Nephron progenitor cell (in vitro differentiated cells): ENCODE results near the gene COX7B2.

Experiments
- DNase-seq: peaks from one replicate; pipeline ENCODE4 v3.0.0; 2021
- H3K27ac Mint-ChIP-seq: 2 replicates; pipeline ENCODE4 v1.8.0; 2021; ENCODE audit warnings: mild to moderate bottlenecking, moderate library complexity, mixed read lengths
- H3K27me3 Mint-ChIP-seq: 2 replicates; pipeline ENCODE4 v1.8.0; 2021; ENCODE audit warnings: mild to moderate bottlenecking, low read depth, mixed read lengths; ENCODE audit not compliant: poor library complexity
- H3K36me3 Mint-ChIP-seq: 2 replicates; pipeline ENCODE4 v1.8.0; 2021; ENCODE audit warnings: low read depth, mixed read lengths
- H3K4me1 Mint-ChIP-seq: 2 replicates; pipeline ENCODE4 v1.8.0; 2021; ENCODE audit warnings: mixed read lengths
- H3K4me3 Mint-ChIP-seq: 2 replicates; pipeline ENCODE4 v1.8.0; 2021; ENCODE audit warnings: mild to moderate bottlenecking, moderate library complexity, mixed read lengths
- H3K9me3 Mint-ChIP-seq: 2 replicates; pipeline ENCODE4 v1.8.0; 2021; ENCODE audit warnings: mild to moderate bottlenecking, moderate library complexity, mixed read lengths
- CTCF ChIP-seq: fragments of 200-600 bp; sonication (generic); IDR thresholded peaks from 2 replicates; pipeline ENCODE4 v1.5.0; 2021; ENCODE audit warnings: antibody characterized with exemption

COX7B2 gene

GRCh38 chr4:46909078-46909477 is at the start of gene COX7B2:
COX7B2 (minus strand) TSS chr4:46909245; CDS start chr4:46735192, 174,053 bp downstream.
- Mint-ChIP-seq H3K36me3 (no peaks in the 10 kb centered on the region), H3K27me3 (no peaks in the 10 kb centered on the region), H3K4me3 (no peak within 1 kb of the TSS), H3K9me3 (peaks cover 12% of the 10 kb centered on the region), H3K4me1 (no peaks in the 10 kb centered on the region), H3K27ac (no peak within 1 kb of the TSS)
- TF ChIP-seq CTCF: no peak
- DNase-seq: no peak

- no peak for DNase-seq
- Mint-ChIP-seq H3K9me3 (no peaks in the 10 kb centered on the region), H3K4me1 (no peaks in the 10 kb centered on the region), H3K36me3 (no peaks in the 10 kb centered on the region), H3K27me3 (peaks cover 7% of the 10 kb centered on the region), H3K4me3 (no peak overlapping the region), H3K27ac (no peak overlapping the region)
- TF ChIP-seq CTCF: no peak
These were observed 47.4 kb upstream of the COX7B2 start for GRCh38 chr4:46956451-46956850.

GRCh38 chr4:46955601-46956000 is 46.6 kb upstream of the COX7B2 start:
- no peaks in the 10 kb centered on the region for H3K4me1 Mint-ChIP-seq
- TF ChIP-seq CTCF: no peak
- no peak overlapping the region for H3K4me3 Mint-ChIP-seq
- no peaks in the 10 kb centered on the region for H3K36me3 Mint-ChIP-seq
- no peaks in the 10 kb centered on the region for H3K9me3 Mint-ChIP-seq
- no peak for DNase-seq
- no peak overlapping the region for H3K27ac Mint-ChIP-seq
- H3K27me3 Mint-ChIP-seq: peaks cover 7% of the 10 kb centered on the region

GRCh38 chr4:46954643-46955042 is 45.6 kb upstream of the COX7B2 start:
- H3K4me3 Mint-ChIP-seq: no peak overlapping the region
- H3K4me1 Mint-ChIP-seq: no peaks in the 10 kb centered on the region
- H3K9me3 Mint-ChIP-seq: no peaks in the 10 kb centered on the region
- H3K27ac Mint-ChIP-seq: no peak overlapping the region
- peaks cover 7% of the 10 kb centered on the region for H3K27me3 Mint-ChIP-seq
- H3K36me3 Mint-ChIP-seq: no peaks in the 10 kb centered on the region
- no peak for DNase-seq
- no peak for TF ChIP-seq CTCF

GRCh38 chr4:46953564-46953963 is 44.5 kb upstream of the COX7B2 start:
- peaks cover 7% of the 10 kb centered on the region for H3K27me3 Mint-ChIP-seq
- no peak overlapping the region for H3K4me3 Mint-ChIP-seq
- no peaks in the 10 kb centered on the region for H3K4me1 Mint-ChIP-seq
- H3K27ac Mint-ChIP-seq: no peak overlapping the region
- DNase-seq: no peak
- no peaks in the 10 kb centered on the region for H3K9me3 Mint-ChIP-seq
- no peaks in the 10 kb centered on the region for H3K36me3 Mint-ChIP-seq
- TF ChIP-seq CTCF: no peak

GRCh38 chr4:46952451-46952850 is 43.4 kb upstream of the COX7B2 start:
- Mint-ChIP-seq H3K4me3 (no peak overlapping the region), H3K4me1 (no peaks in the 10 kb centered on the region), H3K27me3 (peaks cover 7% of the 10 kb centered on the region), H3K36me3 (no peaks in the 10 kb centered on the region), H3K9me3 (no peaks in the 10 kb centered on the region), H3K27ac (no peak overlapping the region)
- TF ChIP-seq CTCF: no peak
- DNase-seq: no peak
